NCI-H526 treated with DMSO at 0.1 percent for 48 hours (cell line): ENCODE data around the gene MXRA8.

Experiments
- DNase-seq: peaks from one replicate; lab custom pipeline; 2025; lab: John Stamatoyannopoulos, UW

MXRA8 gene

DNA sequence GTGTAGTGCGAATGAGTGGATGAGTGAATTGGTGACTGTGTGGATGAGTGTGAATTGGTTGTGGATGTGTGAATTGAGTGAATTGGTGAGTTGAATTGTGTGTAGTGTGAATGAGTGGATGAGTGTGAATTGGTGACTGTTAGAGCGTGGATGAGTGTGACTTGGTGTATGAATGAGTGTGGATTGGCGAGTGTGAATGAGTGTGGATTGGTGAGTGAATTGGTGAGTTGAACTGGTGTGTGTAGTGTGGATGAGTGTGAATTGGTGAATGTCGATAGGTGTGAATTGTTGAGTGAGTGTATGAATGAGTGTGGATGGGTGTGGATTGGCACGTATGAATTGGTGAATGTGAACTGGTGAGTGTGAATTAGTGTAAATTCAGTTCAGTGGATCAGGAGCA, 9.0 kb upstream of the MXRA8 start:
- DNase-seq: no peak

DNA sequence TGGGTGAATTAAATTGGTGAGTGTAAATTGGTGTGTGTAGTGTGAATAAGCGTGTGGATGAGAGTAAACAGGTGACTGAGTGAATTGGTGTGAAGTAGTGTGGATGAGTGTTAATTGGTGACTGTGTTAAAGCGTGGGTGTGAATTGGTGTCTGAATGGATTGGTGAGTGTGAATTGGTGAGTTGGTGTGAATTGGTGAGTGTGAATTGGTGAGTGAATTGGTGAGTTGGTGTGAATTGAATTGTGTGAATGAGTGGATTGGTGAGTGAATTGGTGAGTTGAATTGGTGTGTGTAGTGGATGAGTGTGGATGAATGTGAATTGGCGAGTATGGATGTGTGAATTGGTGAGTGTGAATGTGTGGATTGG, 8.3 kb upstream of the MXRA8 start:
- no peak for DNase-seq

DNA sequence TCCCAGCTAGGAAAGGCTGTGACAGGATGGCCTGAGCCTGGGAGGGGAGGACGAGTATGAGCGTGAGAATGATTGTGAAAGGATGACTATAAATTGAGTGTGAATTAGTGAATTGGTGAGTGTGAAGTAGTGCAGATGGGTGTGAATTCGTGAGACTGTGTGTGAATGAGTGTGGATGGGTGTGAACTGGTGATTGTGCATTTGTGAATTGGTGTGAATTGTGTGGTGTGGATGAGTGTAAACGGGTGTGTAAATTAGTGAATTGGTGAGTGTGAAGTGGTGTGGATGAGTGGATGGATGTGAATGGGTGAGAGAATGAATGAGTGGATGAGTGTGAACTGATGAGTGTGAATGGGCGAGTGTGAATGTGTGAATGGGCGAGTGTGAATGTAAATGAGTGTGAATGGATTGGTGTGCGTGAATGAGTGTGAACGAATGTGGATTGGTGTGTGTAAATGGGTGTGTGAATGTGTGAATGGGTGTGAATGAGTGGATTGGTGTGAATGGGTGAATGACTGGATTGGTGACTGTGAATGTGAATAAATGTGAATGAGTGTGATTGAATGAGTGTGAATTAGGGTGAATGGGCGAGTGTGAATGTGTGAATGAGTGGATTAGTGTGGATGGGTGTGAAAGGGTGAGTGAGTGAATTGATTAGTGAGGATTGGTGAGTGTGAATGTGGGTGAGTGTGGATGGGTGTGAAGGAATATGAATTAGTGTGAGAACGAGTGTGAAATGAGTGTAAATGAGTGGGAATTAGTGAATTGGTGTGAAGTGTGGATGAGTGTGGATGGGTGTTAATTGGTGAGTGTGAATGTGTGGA, 7.7 kb upstream of the MXRA8 start:
- DNase-seq: no peak

DNA sequence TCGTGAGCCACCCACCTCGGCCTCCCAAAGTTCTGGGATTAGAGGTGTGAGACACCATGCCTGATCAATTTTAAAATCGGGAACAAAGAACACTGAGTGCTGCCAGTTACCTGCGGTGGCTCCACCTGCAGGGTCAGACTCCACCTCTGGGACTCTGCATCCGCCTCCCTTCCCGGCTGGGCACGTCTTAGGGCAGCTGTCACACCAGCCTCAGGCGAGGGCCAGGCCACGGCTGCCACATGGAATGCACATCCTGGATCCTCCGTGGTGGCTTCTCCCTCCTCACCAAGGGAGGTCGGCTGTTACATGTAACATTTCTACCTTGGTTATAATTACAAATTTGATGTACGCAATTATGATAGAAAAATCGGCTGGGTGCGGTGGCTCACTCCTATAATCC, 5.9 kb upstream of the MXRA8 start:
- no peak for DNase-seq

DNA sequence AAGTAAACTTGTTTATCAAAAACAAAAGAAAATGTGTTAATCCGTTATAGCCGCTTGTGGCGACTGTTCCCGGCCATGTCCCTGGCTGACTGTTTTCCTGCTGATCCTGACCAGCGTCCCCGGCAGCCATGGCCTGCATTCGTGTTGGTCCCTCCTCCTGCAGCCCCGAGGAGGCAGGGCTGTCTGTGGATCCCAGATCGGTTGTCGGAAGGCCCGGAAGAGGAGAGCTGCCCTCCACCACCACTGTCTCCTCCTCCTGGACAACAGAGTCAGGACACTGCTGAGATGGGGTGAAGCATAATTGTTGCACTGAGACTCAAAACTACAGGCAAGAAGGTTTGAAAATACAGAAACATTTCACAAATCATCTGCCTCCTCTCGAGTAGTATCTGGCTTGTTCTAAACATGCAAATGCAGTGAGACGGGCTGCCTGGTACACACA, 3.6 kb upstream of the MXRA8 start:
- no peak for DNase-seq

DNA sequence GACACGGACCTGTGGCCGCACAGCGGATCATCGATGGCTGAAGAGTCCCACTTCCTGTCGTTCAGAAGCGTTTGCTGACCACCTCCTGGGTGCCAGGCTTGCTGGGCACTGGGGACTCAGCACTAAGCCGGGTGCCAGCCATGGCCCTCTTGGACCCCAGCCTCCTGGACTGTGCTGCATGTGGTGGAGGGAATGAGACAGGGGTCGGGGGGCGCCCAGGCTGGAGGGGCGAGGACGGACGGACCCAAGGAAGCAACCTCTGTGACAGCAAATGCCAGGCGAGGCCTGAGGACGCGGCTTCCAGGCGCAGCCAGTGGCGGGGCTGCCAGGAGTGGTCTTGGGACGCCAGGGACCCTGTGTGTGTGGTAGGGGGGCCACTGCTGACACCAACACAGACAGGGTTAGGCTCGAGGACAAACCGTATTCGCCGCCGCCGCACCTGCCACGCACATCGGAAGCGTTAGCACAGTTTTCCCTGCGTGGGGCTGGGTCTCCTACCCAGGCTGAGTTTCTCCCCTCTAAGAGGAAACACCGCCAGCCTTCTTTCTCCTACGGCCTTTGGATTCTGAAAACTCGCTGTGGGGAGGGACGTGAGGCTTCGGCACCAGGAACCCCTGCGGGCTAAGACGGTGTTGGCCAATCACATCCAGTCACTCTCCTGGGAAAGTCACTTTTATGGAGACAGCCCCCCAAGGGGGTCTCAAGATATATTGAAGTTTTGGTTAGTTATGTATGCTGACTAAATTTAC, 3.1 kb upstream of the MXRA8 start:
- DNase-seq: no peak

DNA sequence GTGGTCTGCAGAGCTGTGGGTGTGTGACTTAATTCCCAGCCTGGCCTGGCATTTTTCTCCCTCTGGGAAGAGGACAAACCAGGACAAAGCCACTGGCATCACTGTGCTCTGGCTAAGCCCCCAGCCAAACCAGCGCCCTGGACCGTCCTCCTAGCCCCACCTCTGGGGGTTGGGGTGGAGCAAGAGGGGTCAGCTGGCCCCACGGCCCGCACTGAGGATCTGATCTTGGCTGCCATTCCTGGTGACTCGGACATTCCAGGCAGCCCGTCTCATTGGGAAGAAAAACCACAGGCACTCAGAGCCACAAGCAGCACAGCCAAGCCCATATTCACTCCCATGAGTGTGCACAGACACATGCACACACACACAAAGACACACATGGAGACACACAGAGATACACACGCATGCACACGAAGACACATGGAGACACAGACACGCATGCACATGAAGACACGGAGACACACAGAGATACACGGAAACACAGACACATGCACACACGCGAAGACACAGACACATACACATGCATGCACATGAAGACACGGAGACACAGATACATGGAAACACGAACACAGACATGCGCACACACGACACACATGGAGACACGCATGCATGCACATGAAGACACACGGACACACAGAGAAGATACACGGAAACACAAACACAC, 2.3 kb upstream of the MXRA8 start:
- DNase-seq: no peak

DNA sequence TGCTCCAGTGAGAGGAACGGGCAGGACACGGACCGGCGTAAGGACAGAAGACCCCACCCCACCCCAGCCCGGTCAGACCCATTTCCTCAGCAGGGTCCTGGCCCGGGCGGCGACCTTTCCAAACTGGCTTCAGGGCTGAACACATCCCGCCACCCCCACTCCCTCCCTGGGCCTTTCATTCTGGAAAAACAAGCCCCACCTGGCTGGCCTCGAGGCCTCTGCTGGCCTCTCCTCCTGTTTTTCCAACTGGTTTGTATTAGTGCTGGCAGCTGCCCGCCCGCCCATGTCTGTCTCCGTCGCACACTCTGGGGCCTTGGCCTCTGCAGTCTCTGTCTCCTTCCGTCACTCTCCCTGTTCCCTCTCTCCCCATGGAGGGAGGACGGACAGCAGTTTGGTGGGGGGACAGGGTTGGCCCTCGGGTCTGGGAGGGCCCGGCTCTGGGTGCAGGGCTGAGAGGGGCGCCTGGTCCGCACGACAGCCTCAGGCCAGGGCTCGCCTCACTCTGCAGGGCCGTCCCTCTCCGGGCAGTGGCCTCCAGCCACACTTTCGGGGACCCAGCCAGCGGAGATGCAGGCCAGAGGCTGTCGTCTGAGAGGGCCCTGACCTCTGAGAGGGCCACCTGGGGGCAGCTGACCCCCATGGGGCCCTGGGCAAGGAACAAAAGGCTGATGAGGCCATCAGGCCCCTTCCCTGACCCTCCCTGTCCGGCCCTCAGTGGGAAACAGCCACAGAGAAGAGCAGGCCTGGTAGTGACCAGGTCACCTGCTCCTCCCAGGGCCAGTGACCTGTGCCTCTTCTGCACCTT, 1.5 kb upstream of the MXRA8 start:
- no peak for DNase-seq

DNA sequence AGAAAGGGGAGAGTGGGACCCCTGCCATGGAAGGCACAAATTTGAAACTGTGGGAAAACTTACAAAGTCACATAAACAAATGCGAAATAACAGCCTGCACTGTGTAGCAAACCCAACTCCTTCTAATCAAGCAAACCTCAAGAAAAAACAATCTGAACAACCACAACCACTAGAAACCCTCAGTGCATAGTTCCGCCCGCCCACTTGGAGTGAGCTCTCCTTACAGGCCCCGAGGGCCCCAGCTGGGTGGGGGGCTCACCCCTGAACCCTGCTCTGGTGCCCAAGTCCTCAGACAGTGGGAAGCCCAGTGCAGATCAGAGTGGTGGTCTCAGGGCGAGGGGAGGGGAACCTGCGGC, 931 bp upstream of the MXRA8 start:
- no peak for DNase-seq

DNA sequence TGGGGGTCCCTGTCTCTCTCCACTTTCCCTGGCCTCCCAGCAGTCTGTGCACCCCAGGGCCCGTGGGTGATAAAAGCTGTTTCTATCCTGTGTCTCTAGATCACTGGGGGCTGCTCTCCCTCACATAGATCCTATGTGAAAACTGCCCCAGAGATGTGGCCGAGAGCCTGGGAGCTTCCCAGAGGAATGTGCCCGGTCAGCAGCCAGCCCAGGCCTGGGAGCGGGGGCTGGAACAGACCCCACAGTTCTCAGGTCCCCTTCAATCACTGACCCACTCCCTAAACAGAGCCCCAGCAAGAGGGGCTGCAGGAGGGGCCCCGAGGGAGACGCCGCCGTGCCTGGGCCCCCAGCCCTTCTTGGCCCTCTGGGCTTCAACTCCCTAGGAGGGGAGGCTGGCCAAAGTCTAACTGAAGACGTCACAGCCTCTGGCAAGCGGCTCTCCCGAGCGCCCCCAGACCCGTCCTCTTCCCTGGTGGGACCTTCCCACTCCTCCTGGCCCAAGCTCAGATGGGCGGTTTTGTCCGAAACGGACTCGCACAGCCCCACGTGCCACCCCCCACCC, 403 bp downstream of the MXRA8 start:
- no peak for DNase-seq

DNA sequence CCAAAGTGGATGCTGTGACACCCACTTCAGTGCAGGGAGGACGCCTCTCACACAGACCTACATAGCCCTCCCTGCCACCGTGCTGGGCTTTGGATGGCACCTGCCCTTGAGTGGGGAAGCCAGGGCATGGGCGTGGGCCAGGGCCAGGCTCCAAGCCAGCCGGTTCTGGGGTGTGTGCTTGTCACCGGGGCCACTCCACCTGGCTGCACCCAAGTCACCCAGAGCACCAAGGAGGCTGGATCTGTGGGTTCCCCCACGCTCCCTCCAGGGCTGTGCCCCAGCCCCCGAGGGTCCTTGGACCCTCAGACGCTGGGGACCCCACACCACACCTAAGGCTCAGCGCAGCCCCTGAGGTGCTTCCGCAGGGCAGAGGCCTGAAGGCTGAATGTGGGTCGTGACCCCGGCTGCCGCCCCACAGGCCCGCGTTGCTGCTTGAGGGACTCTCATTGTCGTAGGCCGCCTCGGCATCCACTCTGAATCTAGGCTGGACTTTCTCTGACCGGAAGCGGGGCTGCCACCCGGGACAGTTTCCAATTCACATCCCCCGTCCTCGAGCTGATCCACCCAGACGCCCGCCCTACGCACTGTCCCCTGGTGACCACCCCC, 1.5 kb downstream of the MXRA8 start:
- DNase-seq: no peak

DNA sequence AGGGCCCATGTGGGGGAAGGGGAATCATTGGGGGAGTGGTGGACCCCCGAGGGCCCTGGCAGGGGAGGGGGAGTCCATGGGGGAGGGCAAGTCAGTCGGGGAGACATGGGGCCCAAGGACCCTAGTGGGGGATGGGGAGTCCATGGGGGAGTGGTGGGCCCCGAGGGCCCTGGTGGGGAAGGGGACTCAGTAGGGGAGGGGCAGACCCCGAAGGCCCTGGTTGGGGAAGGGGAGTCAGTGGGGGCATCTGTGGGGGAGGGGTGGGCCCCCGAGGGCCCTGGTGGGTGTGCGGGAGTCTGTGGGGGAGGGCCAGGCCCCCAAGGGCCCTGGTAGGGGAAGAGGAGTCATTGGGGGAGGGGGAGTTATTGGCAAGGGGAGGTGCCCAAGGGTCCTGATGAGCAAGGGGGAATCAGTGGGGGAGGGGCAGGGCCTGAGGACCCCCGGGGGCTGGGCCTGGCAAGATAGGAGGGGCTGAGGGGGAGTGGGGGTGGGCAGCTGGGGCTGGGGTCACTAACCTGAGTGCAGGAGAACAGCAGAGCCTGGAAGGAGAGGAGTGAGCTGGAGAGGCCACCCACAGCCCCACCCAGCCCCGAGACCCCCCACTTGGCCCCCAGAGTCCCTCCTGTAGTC, 2.1 kb downstream of the MXRA8 start:
- no peak for DNase-seq

DNA sequence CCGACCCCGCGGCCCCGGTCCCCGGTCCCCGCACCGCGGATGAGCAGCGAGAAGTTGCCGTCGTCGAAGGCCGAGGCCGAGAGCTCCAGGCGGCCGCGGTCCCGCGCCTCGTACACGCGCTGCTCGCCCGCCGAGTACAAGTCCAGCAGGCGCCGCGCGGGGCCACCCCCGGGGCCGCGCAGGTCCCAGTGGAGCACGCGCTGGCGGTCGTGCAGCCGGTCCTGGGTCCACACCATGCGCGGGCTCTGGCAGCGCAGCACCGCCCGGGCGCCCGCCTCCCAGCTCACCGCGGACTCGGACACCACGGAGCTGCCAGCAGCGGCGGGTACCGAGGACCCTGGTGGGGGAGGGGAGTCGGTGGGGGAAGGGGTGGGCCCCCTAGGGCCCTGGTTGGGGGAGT, 2.9 kb downstream of the MXRA8 start:
- DNase-seq: peak; percentile 24

DNA sequence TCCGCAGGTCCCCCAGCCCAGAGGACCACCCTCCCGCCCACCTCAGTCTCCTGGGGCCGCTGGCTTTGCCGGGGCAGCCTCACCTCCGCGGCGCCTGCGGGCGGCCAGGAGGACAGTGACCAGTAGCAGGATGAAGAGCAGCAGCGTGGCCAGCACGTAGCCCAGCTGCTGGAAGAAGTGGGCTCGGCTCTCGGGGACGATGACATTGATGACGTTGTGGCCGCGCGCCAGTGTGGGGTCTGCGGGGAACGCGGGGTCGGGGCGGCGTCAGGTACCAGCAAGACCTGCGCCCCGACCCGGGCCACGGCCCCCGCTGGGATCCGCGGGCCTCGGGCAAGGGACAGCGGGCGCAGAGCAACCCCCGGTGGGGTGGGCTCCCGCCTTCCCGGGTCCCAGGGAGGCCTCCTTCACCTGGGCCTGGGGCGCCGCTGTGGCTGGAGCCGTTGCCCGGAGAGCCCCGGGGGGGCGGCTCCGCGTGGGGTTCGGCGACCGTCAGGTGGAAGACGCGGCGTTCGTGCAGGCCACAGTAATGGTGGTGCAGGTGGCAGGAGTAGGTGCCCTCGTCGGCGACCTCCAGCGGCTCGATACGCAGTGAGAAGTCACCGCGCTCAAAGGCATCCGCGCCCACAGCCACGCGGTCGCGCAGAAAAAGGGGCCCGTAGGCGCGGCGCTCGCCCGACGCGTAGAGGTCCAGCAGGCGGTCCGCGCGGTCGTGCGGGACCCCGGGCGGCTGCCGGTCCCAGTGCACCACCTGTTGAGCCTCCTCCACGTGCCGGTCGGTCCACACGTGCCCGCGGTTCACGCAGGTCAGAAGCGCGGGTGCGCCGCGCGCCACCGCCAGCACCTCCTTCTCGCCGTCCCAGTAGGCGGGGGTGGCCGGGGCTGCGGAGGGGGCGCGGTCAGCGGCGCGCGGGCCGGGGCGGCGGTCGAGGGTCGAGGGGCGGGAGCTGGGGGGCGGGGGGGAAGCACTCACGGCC, 3.8 kb downstream of the MXRA8 start:
- no peak for DNase-seq

DNA sequence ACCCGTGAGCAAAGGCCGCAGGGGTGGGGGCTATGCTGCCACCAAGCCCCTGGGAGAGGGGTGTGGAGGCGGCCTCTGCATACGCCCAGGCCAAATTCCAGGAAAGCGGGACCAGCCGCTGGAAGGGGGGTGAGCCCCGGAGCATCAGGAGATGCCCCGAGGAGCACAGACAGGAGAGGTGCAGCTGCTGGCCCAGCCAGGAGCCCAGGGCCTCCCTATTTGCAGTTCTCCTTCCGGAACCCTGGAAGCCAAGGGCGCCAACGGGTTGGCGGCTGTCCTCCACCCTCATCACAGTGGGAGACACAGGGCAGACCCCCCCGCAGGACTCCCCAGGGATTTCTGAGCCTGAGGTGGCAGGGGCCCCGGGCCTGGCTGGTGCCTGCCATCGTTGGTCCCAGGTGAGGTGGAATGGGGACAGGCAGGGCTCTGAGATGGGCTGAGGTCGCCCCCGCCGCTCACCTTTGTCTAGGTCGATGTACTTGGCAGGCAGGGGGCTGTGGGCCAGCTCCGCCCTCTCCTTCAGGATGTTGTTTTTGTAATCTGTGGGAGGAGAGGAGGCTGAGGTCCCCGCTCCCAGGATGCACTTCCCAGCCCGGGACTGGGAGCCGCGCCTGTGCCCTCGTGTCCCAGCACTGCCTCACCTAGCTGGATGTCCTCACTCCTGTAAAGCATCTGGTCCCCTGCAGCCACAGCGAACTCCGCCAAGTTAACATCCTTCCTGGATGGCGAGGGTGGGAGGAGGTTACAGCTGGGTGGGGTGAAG, 4.8 kb downstream of the MXRA8 start:
- no peak for DNase-seq

DNA sequence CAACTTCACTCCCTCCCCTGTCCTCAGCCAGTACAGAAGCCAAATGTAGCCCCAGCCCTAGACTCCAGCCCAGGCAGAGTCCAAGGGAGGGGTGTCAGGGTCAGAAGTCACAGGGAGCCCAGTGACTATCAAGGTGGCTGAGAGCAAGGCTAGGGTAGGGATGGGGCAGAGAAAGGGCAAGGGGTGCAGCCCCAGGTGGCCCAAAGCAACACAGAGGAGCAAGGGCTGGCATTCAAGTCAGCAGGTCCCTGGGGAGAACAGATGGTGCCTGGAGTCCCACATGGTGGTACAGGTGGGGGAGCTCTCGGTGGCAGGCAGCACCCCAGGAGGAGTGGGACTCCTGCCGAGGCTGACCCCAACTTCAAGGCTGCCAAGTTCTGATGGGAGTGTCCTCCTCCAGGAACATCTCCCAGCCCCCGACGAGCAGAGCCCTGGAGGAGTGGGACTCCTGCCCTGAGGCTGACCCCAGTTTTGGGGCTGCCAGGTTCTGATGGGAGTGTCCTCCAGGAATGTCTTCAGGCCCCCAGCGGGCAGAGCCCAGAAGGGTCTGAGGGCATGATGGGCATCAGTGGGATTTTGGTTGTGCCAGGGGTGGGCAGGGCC, 5.5 kb downstream of the MXRA8 start:
- DNase-seq: no peak

DNA sequence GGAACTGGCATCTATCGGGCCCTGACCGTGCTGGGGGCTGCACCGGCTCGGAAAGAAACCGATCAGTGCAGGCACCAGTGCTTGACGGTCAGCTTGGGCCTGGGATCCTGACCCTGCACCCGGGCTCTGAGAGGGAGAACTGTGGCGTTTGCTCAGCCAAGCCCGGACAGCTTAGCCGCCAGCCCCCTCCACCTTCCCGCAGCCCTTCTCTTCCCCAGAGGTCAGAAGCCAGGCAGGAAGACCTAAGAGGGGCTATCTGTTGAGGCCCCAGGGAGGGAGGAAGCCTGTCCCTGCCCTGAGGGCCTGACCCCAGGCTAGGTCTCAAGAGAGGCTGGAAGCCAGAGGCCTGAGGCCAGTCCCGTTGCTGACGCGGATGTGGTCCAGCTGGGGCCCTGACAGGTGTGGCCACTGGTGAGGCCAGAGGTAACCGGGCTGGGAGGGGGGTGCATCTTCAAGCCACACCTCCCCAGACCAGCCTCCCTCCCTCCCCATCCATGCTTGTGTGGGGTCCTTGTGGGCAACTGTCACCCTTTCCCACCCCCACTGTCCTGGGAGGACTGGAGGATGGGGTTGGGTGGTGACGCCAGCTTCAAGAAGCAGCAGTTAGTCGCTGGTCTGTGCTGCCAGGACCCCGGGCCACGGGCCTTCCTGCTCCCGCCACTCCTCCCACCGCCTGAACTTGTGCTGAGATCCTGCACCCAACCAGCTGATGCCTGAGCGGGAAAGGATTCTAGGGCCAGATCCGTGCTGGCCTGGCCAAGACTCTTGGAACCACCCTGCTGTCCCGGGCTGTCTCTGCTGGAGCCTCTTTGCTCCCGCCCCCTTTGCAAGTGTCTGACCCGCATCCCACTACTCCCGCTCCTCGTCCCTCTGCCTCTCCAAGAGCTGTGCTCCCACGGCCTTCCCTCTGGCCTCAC, 6.6 kb downstream of the MXRA8 start:
- DNase-seq: no peak
